HCT116 (cell line): ENCODE data around the gene ZCWPW2. TPM values are rescaled to one million over a fixed set of nuclear protein-coding genes. Genes with fewer than 3 reads are reported as not detected.

Experiments
- ATAC-seq: fragments of 200-7000 bp; cut with Tn5 transposase; 2 replicates; pipeline ENCODE4 v1.9.1; 2020; ENCODE audit warnings: mild to moderate bottlenecking, moderate library complexity
- BruUV-seq: library from RNA; stranded (reverse); fragments of 400-500 nt; replicated peaks from 2 replicates; lab custom pipeline; 2021; lab: Mats Ljungman, UMichigan
- CTCF ChIA-PET: fragments of 300-600 bp; sonication (Branson Sonifier 250); formaldehyde crosslinking; loops from one replicate; lab custom pipeline; 2021; ENCODE audit warnings: antibody characterized with exemption; lab: Charles Lee
- POLR2A ChIA-PET: fragments of 300-600, 350-600 bp; sonication (Branson Sonifier 250); formaldehyde crosslinking; loops from one replicate; lab custom pipeline; 2021; ENCODE audit warnings: antibody characterized with exemption; lab: Charles Lee
- RAD21 ChIA-PET, 2 experiments: fragments of 300-600 bp; sonication (Branson Sonifier 250); formaldehyde crosslinking; loops; one replicate each; lab custom pipeline; 2023; ENCODE audit warnings: low total read pairs in 2 of 2; ENCODE audit not compliant: uncharacterized antibody in 2 of 2, unreplicated experiment in 2 of 2, low non-redundant PET in 1 of 2; lab: Charles Lee
- DNase-seq: peaks from one replicate; pipeline ENCODE4 v3.0.0-alpha.2; 2010; ENCODE audit warnings: low read depth, low spot score
- H2AFZ ChIP-seq: fragments of 200-600 bp; shearing (Covaris generic), sonication (generic); 2 replicates; pipeline ENCODE4 v1.6.1; 2017; ENCODE audit warnings: low read depth, mixed run types, mixed read lengths, antibody characterized with exemption, low read length; ENCODE audit not compliant: poor library complexity, severe bottlenecking
- H3K27ac ChIP-seq: 2 replicates; pipeline ENCODE4 v1.5.1; 2012; ENCODE audit warnings: low read depth, low read length
- H3K27me3 ChIP-seq: fragments of 200-600 bp; sonication (generic); 2 replicates; pipeline ENCODE4 v1.6.1; 2016; ENCODE audit warnings: mixed run types, low read length, mixed read lengths; ENCODE audit not compliant: insufficient read depth
- H3K36me3 ChIP-seq, 2 experiments: fragments of 200-500 bp in 1 of 2; fragments of 200-600 bp in 1 of 2; sonication (Bioruptor generic) in 1 of 2; sonication (generic) in 1 of 2; 2 replicates each; pipeline versions ENCODE4 v1.5.1 to v1.6.1; 2014 to 2016; ENCODE audit warnings: low read length in 2 of 2, inconsistent platforms in 1 of 2, mixed read lengths in 1 of 2, mixed run types in 1 of 2; ENCODE audit not compliant: insufficient read depth in 2 of 2, control insufficient read depth in 1 of 2
- H3K4me1 ChIP-seq, 2 experiments: fragments of 200-600 bp in 1 of 2; sonication (generic) in 1 of 2; 2 replicates each; pipeline versions ENCODE4 v1.5.1 to v1.6.1; 2012 to 2017; ENCODE audit warnings: low read length in 2 of 2, inconsistent platforms in 1 of 2, mild to moderate bottlenecking in 1 of 2, mixed read lengths in 1 of 2, mixed run types in 1 of 2, moderate library complexity in 1 of 2; ENCODE audit not compliant: insufficient read depth in 2 of 2, control insufficient read depth in 1 of 2
- H3K4me2 ChIP-seq: fragments of 200-600 bp; sonication (generic); 2 replicates; pipeline ENCODE4 v1.6.1; 2017; ENCODE audit warnings: mixed run types, low read length, mixed read lengths
- H3K4me3 ChIP-seq, 2 experiments: fragments of 200-600 bp in 1 of 2; sonication (generic) in 1 of 2; replicated peaks in 1 of 2; 2 replicates each; pipeline ENCODE4 v1.5.1; 2011 to 2016; ENCODE audit warnings: low read length in 2 of 2, control low read depth in 1 of 2, low read depth in 1 of 2, mild to moderate bottlenecking in 1 of 2, mixed read lengths in 1 of 2, mixed run types in 1 of 2
- H3K79me2 ChIP-seq: fragments of 200-600 bp; sonication (generic); 2 replicates; pipeline ENCODE4 v1.6.1; 2017; ENCODE audit warnings: mild to moderate bottlenecking, mixed run types, low read length, moderate library complexity, mixed read lengths; ENCODE audit not compliant: insufficient read depth
- H3K9ac ChIP-seq: fragments of 200-600 bp; sonication (generic); 2 replicates; pipeline ENCODE4 v1.6.1; 2016; ENCODE audit warnings: low read length, mixed read lengths
- H3K9me2 ChIP-seq: fragments of 200-600 bp; sonication (generic), shearing (Covaris generic); 2 replicates; pipeline ENCODE4 v1.6.1; 2017; ENCODE audit warnings: mixed run types, mild to moderate bottlenecking, moderate library complexity; ENCODE audit not compliant: insufficient read depth
- H3K9me3 ChIP-seq, 2 experiments: fragments of 200-500 bp in 1 of 2; fragments of 200-600 bp in 1 of 2; sonication (Bioruptor generic) in 1 of 2; sonication (generic) in 1 of 2; 2 replicates each; pipeline ENCODE4 v1.6.1; 2014 to 2017; ENCODE audit warnings: low read length in 2 of 2, mixed read lengths in 2 of 2, inconsistent platforms in 1 of 2, low read depth in 1 of 2, mild to moderate bottlenecking in 1 of 2, mixed run types in 1 of 2, moderate library complexity in 1 of 2; ENCODE audit not compliant: control insufficient read depth in 1 of 2, insufficient read depth in 1 of 2
- H4K20me1 ChIP-seq: fragments of 200-600 bp; sonication (generic), shearing (Covaris generic); 2 replicates; pipeline ENCODE4 v1.6.1; 2017; ENCODE audit warnings: mixed run types, mild to moderate bottlenecking, moderate library complexity; ENCODE audit not compliant: insufficient read depth
- ELF1 ChIP-seq: IDR thresholded peaks from 2 replicates; pipeline ENCODE4 v1.6.1; 2012; ENCODE audit warnings: low read depth, borderline replicate concordance
- EZH2 ChIP-seq: fragments of 200-600 bp; sonication (generic); IDR thresholded peaks from 2 replicates; pipeline ENCODE4 v1.6.1; 2017; ENCODE audit warnings: antibody characterized with exemption, mixed run types
- FOSL1 ChIP-seq: IDR thresholded peaks from 2 replicates; pipeline ENCODE4 v1.6.1; 2012; ENCODE audit warnings: low read depth
- POLR2AphosphoS5 ChIP-seq: IDR thresholded peaks from 2 replicates; pipeline ENCODE4 v1.6.1; 2011; ENCODE audit warnings: mild to moderate bottlenecking, low read depth, low read length, moderate library complexity
- SIN3A ChIP-seq: IDR thresholded peaks from 2 replicates; pipeline ENCODE4 v1.6.1; 2012; ENCODE audit warnings: low read depth
- SRF ChIP-seq: IDR thresholded peaks from 2 replicates; pipeline ENCODE4 v1.6.1; 2012; ENCODE audit warnings: low read depth
- ZNF274 ChIP-seq: fragments of 200-500 bp; sonication (Bioruptor generic); IDR thresholded peaks from 2 replicates; pipeline ENCODE4 v1.6.1; 2014; ENCODE audit warnings: mild to moderate bottlenecking, low read depth, low read length, inconsistent platforms
- intact Hi-C: fragments of 100-400 bp; cut with micrococcal nuclease; formaldehyde crosslinking; loops from 2 replicates; pipeline ENCODE4 v1.10.0; 2022
- total RNA-seq: library from RNA; stranded (reverse); gene quantifications from one replicate; pipeline ENCODE4 v1.2.1, GENCODE V29; 2021; ENCODE audit not compliant: unreplicated experiment
- TF ChIP-seq, protein P1 (sequence below), 3 experiments: fragments of 200-600 bp in 1 of 3; sonication (generic) in 1 of 3; IDR thresholded peaks in 2 of 3; conservative IDR thresholded peaks in 1 of 3; 2 replicates each; pipeline ENCODE4 v1.5.1; 2012 to 2017; ENCODE audit warnings: low read depth in 2 of 3, low read length in 2 of 3, antibody characterized with exemption in 1 of 3, borderline replicate concordance in 1 of 3, control low read depth in 1 of 3, mild to moderate bottlenecking in 1 of 3, mixed read lengths in 1 of 3, mixed run types in 1 of 3, moderate library complexity in 1 of 3; ENCODE audit not compliant: insufficient read depth in 1 of 3
- TF ChIP-seq, protein P2 (sequence below): IDR thresholded peaks from 2 replicates; pipeline ENCODE4 v1.6.1; 2011; ENCODE audit warnings: mild to moderate bottlenecking, low read length, moderate library complexity; ENCODE audit not compliant: insufficient replicate concordance; ENCODE audit errors: extremely low read depth
- TF ChIP-seq, protein P3 (sequence below): IDR thresholded peaks from 2 replicates; pipeline ENCODE4 v1.6.1; 2012

Gene ZCWPW2
- total RNA-seq, 1 experiment from 2014 or later = 1.1 TPM

DNA sequence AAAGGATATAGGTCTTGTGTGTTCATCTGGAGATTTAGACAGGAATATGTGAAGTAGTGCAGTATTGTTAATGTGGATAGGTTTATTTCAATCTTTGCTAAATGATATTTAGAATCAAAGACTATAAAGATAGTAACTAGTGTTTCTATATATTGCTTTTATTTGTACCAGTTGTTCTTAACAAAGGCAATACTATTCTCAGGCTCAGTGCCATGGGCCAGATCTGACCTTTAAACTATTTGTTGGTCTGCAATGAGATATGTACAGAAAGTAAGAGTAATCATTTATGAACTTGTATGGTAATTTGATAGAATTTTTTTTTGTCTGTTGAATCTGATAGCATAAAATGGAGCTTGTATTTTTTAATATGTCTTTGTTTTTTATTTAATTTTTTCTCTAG, 146.8 kb downstream of the ZCWPW2 start:
- Histone ChIP-seq H3K27me3 (no peaks in the 10 kb centered on the region), H3K9me3 (no peaks in the 10 kb centered on the region), H4K20me1 (no peaks in the 10 kb centered on the region), H3K36me3 (no peaks in the 10 kb centered on the region), H3K4me2 (no peak overlapping the region), H3K27ac (no peak overlapping the region), H3K4me1 (no peaks in the 10 kb centered on the region), H3K79me2 (no peaks in the 10 kb centered on the region), H3K9me2 (no peaks in the 10 kb centered on the region), H3K4me3 (no peak overlapping the region), H3K9ac (no peak overlapping the region), H2AFZ (no peak overlapping the region)
- intact Hi-C loops = no loop called here
- ChIA-PET CTCF (no interaction called here), RAD21 (no interaction called here), POLR2A (no interaction called here)
- BruUV-seq = no TSS peak
- ATAC-seq (no peak), DNase-seq (no peak)
- TF ChIP-seq, protein P1, sequence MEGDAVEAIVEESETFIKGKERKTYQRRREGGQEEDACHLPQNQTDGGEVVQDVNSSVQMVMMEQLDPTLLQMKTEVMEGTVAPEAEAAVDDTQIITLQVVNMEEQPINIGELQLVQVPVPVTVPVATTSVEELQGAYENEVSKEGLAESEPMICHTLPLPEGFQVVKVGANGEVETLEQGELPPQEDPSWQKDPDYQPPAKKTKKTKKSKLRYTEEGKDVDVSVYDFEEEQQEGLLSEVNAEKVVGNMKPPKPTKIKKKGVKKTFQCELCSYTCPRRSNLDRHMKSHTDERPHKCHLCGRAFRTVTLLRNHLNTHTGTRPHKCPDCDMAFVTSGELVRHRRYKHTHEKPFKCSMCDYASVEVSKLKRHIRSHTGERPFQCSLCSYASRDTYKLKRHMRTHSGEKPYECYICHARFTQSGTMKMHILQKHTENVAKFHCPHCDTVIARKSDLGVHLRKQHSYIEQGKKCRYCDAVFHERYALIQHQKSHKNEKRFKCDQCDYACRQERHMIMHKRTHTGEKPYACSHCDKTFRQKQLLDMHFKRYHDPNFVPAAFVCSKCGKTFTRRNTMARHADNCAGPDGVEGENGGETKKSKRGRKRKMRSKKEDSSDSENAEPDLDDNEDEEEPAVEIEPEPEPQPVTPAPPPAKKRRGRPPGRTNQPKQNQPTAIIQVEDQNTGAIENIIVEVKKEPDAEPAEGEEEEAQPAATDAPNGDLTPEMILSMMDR (IDR thresholded peaks at IDR 0.05 in 2 of 3, conservative IDR thresholded peaks at IDR 0.05 in 1 of 3; ENCODE audit: borderline replicate concordance in 1 of 3, insufficient read depth in 1 of 3, low read depth in 2 of 3, low read length in 2 of 3) = no peak

DNA sequence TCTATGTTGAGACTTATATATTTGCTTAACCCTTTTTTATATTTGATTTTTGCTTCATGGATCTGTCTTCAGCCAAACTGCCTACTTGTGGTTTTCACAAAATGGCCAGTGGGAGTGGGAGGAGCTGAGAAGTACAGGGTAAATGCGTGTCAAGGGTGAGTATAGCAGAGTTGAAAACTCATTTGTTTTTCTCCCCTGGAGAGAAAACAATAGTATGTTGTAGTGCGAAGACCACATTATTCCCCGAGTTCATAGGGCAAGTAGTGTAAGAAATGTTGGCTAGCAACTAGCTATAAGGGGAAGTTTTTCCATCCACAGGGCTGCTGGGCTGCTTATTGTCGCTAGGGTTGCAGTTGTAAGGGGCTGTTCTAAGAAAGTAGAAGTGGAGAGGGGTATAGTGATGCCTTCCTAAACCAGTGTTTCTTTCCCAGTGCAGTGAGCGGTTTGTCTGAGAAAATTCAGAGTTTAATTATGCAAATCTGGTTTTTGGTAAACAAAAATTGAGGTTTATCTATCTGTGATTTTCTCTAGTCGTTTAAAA, 153.9 kb downstream of the ZCWPW2 start:
- Histone ChIP-seq H3K9me2 (no peaks in the 10 kb centered on the region), H3K36me3 (no peaks in the 10 kb centered on the region), H3K27me3 (no peaks in the 10 kb centered on the region), H3K9me3 (no peaks in the 10 kb centered on the region), H3K4me1 (no peaks in the 10 kb centered on the region), H3K4me3 (no peak overlapping the region), H3K4me2 (no peak overlapping the region), H2AFZ (no peak overlapping the region), H3K27ac (no peak overlapping the region), H3K9ac (no peak overlapping the region), H4K20me1 (no peaks in the 10 kb centered on the region), H3K79me2 (no peaks in the 10 kb centered on the region)
- intact Hi-C loops = no loop called here
- ATAC-seq (no peak), DNase-seq (no peak)
- TF ChIP-seq, protein P2, sequence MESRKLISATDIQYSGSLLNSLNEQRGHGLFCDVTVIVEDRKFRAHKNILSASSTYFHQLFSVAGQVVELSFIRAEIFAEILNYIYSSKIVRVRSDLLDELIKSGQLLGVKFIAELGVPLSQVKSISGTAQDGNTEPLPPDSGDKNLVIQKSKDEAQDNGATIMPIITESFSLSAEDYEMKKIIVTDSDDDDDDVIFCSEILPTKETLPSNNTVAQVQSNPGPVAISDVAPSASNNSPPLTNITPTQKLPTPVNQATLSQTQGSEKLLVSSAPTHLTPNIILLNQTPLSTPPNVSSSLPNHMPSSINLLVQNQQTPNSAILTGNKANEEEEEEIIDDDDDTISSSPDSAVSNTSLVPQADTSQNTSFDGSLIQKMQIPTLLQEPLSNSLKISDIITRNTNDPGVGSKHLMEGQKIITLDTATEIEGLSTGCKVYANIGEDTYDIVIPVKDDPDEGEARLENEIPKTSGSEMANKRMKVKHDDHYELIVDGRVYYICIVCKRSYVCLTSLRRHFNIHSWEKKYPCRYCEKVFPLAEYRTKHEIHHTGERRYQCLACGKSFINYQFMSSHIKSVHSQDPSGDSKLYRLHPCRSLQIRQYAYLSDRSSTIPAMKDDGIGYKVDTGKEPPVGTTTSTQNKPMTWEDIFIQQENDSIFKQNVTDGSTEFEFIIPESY = no peak
- TF ChIP-seq, protein P1 (IDR thresholded peaks at IDR 0.05 in 2 of 3, conservative IDR thresholded peaks at IDR 0.05 in 1 of 3; ENCODE audit: borderline replicate concordance in 1 of 3, insufficient read depth in 1 of 3, low read depth in 2 of 3, low read length in 2 of 3) = no peak
- TF ChIP-seq FOSL1 (no peak), EZH2 (no peak), POLR2AphosphoS5 (no peak), SRF (no peak), ELF1 (no peak), ZNF274 (no peak), SIN3A (no peak)
- TF ChIP-seq, protein P3, sequence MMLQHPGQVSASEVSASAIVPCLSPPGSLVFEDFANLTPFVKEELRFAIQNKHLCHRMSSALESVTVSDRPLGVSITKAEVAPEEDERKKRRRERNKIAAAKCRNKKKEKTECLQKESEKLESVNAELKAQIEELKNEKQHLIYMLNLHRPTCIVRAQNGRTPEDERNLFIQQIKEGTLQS = no peak
- CTCF ChIA-PET = no interaction called here
- BruUV-seq = no TSS peak
- POLR2A ChIA-PET = no interaction called here
- RAD21 ChIA-PET = no interaction called here
